ENCODE data around the gene SMIM35.

The SMIM35 gene

GRCh38 chr11:118095493-118095892 is 8.7 kb upstream of the SMIM35 start:
- DNase-seq (ENCODE audit: low read depth in 1 of 2, low spot score in 1 of 2): no peak
- TF ChIP-seq GABPA (IDR thresholded peaks at IDR 0.05; ENCODE audit: low read depth) (no peak), SPI1 (IDR thresholded peaks at IDR 0.05; ENCODE audit: borderline replicate concordance, low read depth) (no peak), CTCF (IDR thresholded peaks at IDR 0.05; ENCODE audit: insufficient read depth, low read length) (no peak), POLR2AphosphoS5 (IDR thresholded peaks at IDR 0.05; ENCODE audit: low read depth) (no peak), REST (IDR thresholded peaks at IDR 0.05; ENCODE audit: insufficient replicate concordance, low read depth) (no peak)
- no peaks in the 10 kb centered on the region for H3K27me3 ChIP-seq (ENCODE audit: insufficient read depth, poor library complexity, severe bottlenecking)
- H3K27ac ChIP-seq (replicated peaks): no peak overlapping the region
- no peak overlapping the region for H3K4me3 ChIP-seq (replicated peaks; ENCODE audit: insufficient read depth, low read length)

GRCh38 chr11:118092907-118093571 is 6.3 kb upstream of the SMIM35 start:
- Histone ChIP-seq H3K4me3 (replicated peaks; ENCODE audit: insufficient read depth, low read length) (no peak overlapping the region), H3K27ac (replicated peaks) (no peak overlapping the region), H3K27me3 (ENCODE audit: insufficient read depth, poor library complexity, severe bottlenecking) (no peaks in the 10 kb centered on the region)
- no peak for TF ChIP-seq GABPA (IDR thresholded peaks at IDR 0.05; ENCODE audit: low read depth)
- no peak for TF ChIP-seq CTCF (IDR thresholded peaks at IDR 0.05; ENCODE audit: insufficient read depth, low read length)
- no peak for TF ChIP-seq SPI1 (IDR thresholded peaks at IDR 0.05; ENCODE audit: borderline replicate concordance, low read depth)
- no peak for TF ChIP-seq POLR2AphosphoS5 (IDR thresholded peaks at IDR 0.05; ENCODE audit: low read depth)
- no peak for TF ChIP-seq REST (IDR thresholded peaks at IDR 0.05; ENCODE audit: insufficient replicate concordance, low read depth)
- DNase-seq (ENCODE audit: low read depth in 1 of 2, low spot score in 1 of 2): no peak

GRCh38 chr11:118091690-118092089 is 4.9 kb upstream of the SMIM35 start:
- TF ChIP-seq GABPA (IDR thresholded peaks at IDR 0.05; ENCODE audit: low read depth) (no peak), CTCF (IDR thresholded peaks at IDR 0.05; ENCODE audit: insufficient read depth, low read length) (no peak), POLR2AphosphoS5 (IDR thresholded peaks at IDR 0.05; ENCODE audit: low read depth) (no peak)
- no peak overlapping the region for H3K27ac ChIP-seq (replicated peaks)
- DNase-seq (ENCODE audit: low read depth in 1 of 2, low spot score in 1 of 2): no peak
- no peaks in the 10 kb centered on the region for H3K27me3 ChIP-seq (ENCODE audit: insufficient read depth, poor library complexity, severe bottlenecking)
- no peak overlapping the region for H3K4me3 ChIP-seq (replicated peaks; ENCODE audit: insufficient read depth, low read length)

Measured in HL-60 (cell line).